Measurements from ENCODE around the gene RAB11FIP4. TPM values are rescaled to one million over a fixed set of nuclear protein-coding genes. Genes with fewer than 3 reads are reported as not detected.

The RAB11FIP4 gene
- total and polyA plus RNA-seq, 2 donors (not counting 3 experiments of a cell fraction or from before 2014, with no cell fraction given) = 0.08 to 0.38 TPM

DNA sequence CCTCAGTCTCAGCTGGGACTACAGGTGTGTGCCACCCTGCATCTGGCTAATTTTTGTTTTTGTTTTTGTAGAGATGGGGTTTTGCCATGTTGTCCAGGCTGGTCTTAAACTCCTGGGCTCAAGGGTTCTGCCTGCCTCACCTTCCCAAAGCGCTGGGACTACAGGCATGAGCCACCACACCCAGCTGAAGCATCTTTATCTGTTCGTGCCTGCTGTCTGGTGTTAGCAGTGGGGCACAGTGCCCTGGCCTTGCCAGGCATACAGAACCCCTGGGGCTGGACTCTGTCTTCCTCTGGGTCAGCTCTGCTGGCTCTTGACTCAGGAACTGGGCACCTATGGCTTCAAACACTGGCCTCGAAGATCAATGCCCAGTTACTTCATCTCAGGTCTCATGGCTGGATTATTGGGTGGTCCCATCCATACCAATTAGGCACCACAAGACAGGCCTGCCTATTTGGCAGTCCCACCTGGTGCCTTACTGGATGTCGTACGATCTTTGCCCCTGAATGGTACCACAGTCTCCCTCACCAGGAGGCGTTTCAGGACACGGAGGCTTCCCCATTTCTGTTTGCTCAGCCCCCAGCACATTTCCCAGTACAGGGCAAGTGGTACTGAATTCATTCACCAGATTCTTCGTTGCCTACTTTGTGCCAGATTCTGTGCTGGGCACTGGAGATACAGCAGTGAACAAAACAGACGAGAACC lies 99.3 kb downstream of the RAB11FIP4 start:
- Histone ChIP-seq H3K9ac (replicated peaks; ENCODE audit: extremely low read depth, insufficient read depth, low read length) (no peak overlapping the region), H3K27me3 (ENCODE audit: control insufficient read depth in 2 of 2, insufficient read depth in 2 of 2, low read length in 2 of 2) (peaks cover 41 to 43% of the 10 kb centered on the region in 2 experiments), H3K9me3 (replicated peaks; ENCODE audit: control insufficient read depth, insufficient read depth, low read length) (no peaks in the 10 kb centered on the region), H4K20me1 (replicated peaks; ENCODE audit: control insufficient read depth, extremely low read depth, insufficient read depth, low read length) (no peaks in the 10 kb centered on the region), H3K36me3 (ENCODE audit: control insufficient read depth in 2 of 2, extremely low read depth in 1 of 2, insufficient read depth in 2 of 2, low read length in 2 of 2) (no peaks in the 10 kb centered on the region), H3K4me2 (ENCODE audit: insufficient read depth, low read length) (no peak overlapping the region), H2AFZ (ENCODE audit: low read depth, low read length) (no peak overlapping the region), H3K9me1 (replicated peaks; ENCODE audit: control insufficient read depth, extremely low read depth, insufficient read depth, low read length) (no peaks in the 10 kb centered on the region), H3K4me1 (ENCODE audit: control insufficient read depth, extremely low read depth, insufficient read depth, low read length) (no peaks in the 10 kb centered on the region), H3K27ac (ENCODE audit: insufficient read depth, low read depth, low read length) (no peak overlapping the region), H3K4me3 (replicated peaks in 1 of 3; ENCODE audit: insufficient read depth in 1 of 3, low read depth in 1 of 3, low read length in 3 of 3) (no peak overlapping the region), H3K79me2 (ENCODE audit: control insufficient read depth, insufficient read depth, low read length) (no peaks in the 10 kb centered on the region)
- ChIA-PET POLR2A (no interaction called here), CTCF (no interaction called here)
- intact Hi-C loops (cut with micrococcal nuclease) (no loop called here), dilution Hi-C loops (cut with MboI; ENCODE audit: extremely low pct_ligation_motif_present, low sequenced_read_pairs) (no loop called here)
- BruUV-seq (replicated peaks) = no TSS peak
- FAIRE-seq (no peak), DNase-seq (ENCODE audit: low read depth, low spot score) (no peak)
- no peak for TF ChIP-seq EZH2 (IDR thresholded peaks at IDR 0.05; ENCODE audit: borderline replicate concordance, low read depth, low read length, severe bottlenecking)
- TF ChIP-seq, protein P1, sequence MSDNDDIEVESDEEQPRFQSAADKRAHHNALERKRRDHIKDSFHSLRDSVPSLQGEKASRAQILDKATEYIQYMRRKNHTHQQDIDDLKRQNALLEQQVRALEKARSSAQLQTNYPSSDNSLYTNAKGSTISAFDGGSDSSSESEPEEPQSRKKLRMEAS (IDR thresholded peaks at IDR 0.05; ENCODE audit: insufficient read depth, insufficient read length) = no peak
- TF ChIP-seq FOS (IDR thresholded peaks at IDR 0.05; ENCODE audit: borderline replicate concordance, insufficient read depth, low read length) = no peak
- TF ChIP-seq JUN (IDR thresholded peaks at IDR 0.05; ENCODE audit: borderline replicate concordance, insufficient read depth, insufficient read length, low read depth) = no peak
- TF ChIP-seq POLR2AphosphoS5 (IDR thresholded peaks at IDR 0.05; ENCODE audit: insufficient read depth, low read depth, low read length) = no peak
- no peak for TF ChIP-seq CTCF (IDR thresholded peaks at IDR 0.05; ENCODE audit: extremely low read depth in 1 of 2, insufficient read depth in 1 of 2, low read depth in 1 of 2, low read length in 2 of 2)
- TF ChIP-seq GATA2 (IDR thresholded peaks at IDR 0.05; ENCODE audit: insufficient read depth, insufficient read length, low read depth, low read length) = no peak
- TF ChIP-seq MYC (IDR thresholded peaks at IDR 0.05; ENCODE audit: low read depth, low read length) = no peak
